ENCODE measurements around the gene TTLL6. TPM values are rescaled to one million over a fixed set of nuclear protein-coding genes. Genes with fewer than 3 reads are reported as not detected.

The TTLL6 gene
- total and polyA plus RNA-seq, 8 donors: 0.48 to 11.0 (median 1.6) TPM; not detected in 4

DNA sequence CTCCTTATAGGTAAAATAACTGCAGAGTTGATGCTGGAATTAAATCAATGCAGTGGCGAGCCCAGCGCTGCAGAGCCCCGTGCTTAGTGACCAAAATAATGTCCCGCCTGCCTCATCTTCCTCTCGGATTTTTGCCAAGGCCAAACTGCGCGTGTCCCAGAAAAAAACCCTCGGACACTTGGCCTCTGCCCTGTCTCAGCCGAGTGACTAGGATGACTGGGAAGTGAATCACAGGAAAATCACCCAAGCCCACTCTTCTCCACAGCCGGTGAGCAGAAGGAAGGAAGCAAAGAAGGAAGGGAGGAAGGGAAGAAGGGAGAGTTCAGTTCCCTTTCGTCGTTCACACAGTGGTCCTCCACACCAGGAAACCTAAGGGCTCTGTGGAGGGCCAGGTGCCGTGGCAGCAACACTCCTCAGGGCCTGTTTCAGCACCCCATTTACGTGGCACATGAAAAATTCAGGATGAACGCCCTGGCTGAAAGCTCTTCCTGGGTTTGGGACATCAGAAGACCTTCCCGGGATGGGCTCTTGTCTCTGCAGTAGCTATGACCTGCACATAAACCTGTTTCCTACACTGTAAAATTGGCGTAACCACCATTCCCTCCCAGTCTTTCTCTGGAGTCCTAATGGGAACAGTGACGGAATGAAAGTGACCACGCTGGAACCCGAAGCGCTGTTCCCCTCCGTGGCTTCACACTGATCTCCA is 63.1 kb downstream of the TTLL6 start:
- H3K4me3 ChIP-seq: no peak overlapping the region
- no peak overlapping the region for H3K27ac ChIP-seq
- no peak for DNase-seq
- 19 to 27% (median 23%) methylated on average over 21 to 22 of the region's 22 CpGs for WGBS, 5 donors
- TF ChIP-seq CTCF (IDR thresholded peaks at IDR 0.05) (no peak), POLR2AphosphoS5 (IDR thresholded peaks at IDR 0.05) (no peak), POLR2A (IDR thresholded peaks at IDR 0.05) (no peak), EP300 (IDR thresholded peaks at IDR 0.05) (no peak)
- H3K27me3 ChIP-seq: peaks cover 49 to 100% (median 75%) of the 10 kb centered on the region in 3 donors
- no peaks in the 10 kb centered on the region for H3K9me3 ChIP-seq
- H3K4me1 ChIP-seq: peaks cover 4 to 41% (median 20%) of the 10 kb centered on the region in 4 donors
- no peaks in the 10 kb centered on the region for H3K36me3 ChIP-seq
- intact Hi-C loops (cut with DNase I; ENCODE audit: low total_unique reads): no loop called here

GRCh38 chr17:48752399-48753288 is 64.4 kb downstream of the TTLL6 start:
- WGBS, 5 donors: 6 to 12% (median 8%) methylated on average over 28 to 43 of the region's 43 CpGs
- DNase-seq: no peak
- no peaks in the 10 kb centered on the region for H3K36me3 ChIP-seq
- H3K27me3 ChIP-seq: peaks cover 51 to 100% (median 86%) of the 10 kb centered on the region in 3 donors
- peaks cover 4 to 41% (median 18%) of the 10 kb centered on the region in 4 donors for H3K4me1 ChIP-seq
- TF ChIP-seq CTCF (IDR thresholded peaks at IDR 0.05) (no peak), POLR2A (IDR thresholded peaks at IDR 0.05) (no peak), EP300 (IDR thresholded peaks at IDR 0.05) (no peak), POLR2AphosphoS5 (IDR thresholded peaks at IDR 0.05) (no peak)
- peaks cover 0 to 4% (median 0%) of the 10 kb centered on the region in 4 donors for H3K9me3 ChIP-seq
- intact Hi-C loops (cut with DNase I; ENCODE audit: low total_unique reads): no loop called here
- no peak overlapping the region for H3K4me3 ChIP-seq
- H3K27ac ChIP-seq: no peak overlapping the region

DNA sequence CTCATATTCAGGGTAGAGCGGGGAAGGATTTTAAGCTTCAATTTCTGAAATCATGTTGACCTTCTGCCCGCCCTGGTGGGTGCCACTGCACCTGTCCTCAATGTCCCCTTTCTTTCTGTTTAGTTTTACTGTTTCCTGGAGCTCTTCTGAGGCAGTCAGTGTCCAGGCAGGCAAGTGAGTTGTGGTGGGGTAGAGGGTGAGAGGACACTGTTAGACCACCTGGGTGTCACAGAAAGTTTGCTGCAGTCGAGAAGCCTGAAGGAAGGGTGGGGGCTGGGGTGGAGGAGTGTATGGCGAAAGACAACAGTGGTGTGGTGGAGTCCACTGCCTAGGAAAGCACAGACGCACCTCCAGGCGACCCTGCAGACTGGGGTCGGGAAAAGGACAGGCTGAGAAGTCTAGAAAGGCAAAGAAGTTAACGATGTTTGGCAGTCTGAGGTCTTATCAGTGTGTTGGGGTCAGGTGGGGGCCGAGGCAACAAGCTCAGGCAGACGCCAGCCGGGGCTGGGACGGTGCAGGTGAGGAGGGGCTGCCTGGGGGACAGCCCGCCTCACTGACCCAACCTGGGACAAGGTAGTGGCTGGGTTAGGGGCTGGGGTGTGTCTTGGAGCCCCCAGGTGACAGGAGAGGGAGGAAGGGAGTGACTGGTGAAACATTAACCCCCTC is 65.2 kb downstream of the TTLL6 start:
- intact Hi-C loops (cut with DNase I; ENCODE audit: low total_unique reads): no loop called here
- no peak for DNase-seq
- 4 to 10% (median 9%) methylated on average over 13 of the region's 13 CpGs for WGBS, 5 donors
- peaks cover 3 to 33% (median 18%) of the 10 kb centered on the region in 4 donors for H3K4me1 ChIP-seq
- peaks cover 0 to 8% (median 0%) of the 10 kb centered on the region in 4 donors for H3K9me3 ChIP-seq
- no peak for TF ChIP-seq POLR2AphosphoS5 (IDR thresholded peaks at IDR 0.05)
- no peak for TF ChIP-seq CTCF (IDR thresholded peaks at IDR 0.05)
- no peak for TF ChIP-seq EP300 (IDR thresholded peaks at IDR 0.05)
- no peak for TF ChIP-seq POLR2A (IDR thresholded peaks at IDR 0.05)
- H3K27me3 ChIP-seq: peaks cover 58 to 100% (median 94%) of the 10 kb centered on the region in 3 donors
- no peaks in the 10 kb centered on the region for H3K36me3 ChIP-seq
- no peak overlapping the region for H3K27ac ChIP-seq
- H3K4me3 ChIP-seq: no peak overlapping the region

DNA sequence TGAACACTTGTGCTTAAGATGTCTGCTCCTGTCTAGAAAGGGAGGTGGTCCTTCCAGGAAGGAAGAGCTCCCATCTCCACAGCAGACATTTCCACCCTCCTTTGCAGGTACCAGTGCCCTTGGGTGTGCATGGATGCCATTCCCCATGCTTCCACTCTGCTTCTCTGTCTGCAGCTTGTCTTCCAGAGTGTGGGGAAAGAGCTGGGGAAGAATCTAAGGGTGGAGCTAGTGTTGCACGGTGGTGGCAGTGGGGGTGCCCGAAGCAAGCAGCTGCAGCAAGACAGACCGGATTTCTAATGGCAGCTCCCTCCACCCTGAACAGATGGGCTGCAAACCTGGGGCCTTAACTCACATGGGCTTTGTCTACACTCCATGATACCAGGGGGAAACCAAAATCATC is 65.9 kb downstream of the TTLL6 start:
- H3K27me3 ChIP-seq: peaks cover 61 to 100% (median 97%) of the 10 kb centered on the region in 3 donors
- no peaks in the 10 kb centered on the region for H3K36me3 ChIP-seq
- WGBS, 5 donors: 3 to 4% (median 4%) methylated on average over 3 of the region's 3 CpGs
- no peak for TF ChIP-seq POLR2AphosphoS5 (IDR thresholded peaks at IDR 0.05)
- no peak for TF ChIP-seq CTCF (IDR thresholded peaks at IDR 0.05)
- TF ChIP-seq POLR2A (IDR thresholded peaks at IDR 0.05): no peak
- no peak for TF ChIP-seq EP300 (IDR thresholded peaks at IDR 0.05)
- no peak overlapping the region for H3K27ac ChIP-seq
- no peak for DNase-seq
- intact Hi-C loops (cut with DNase I; ENCODE audit: low total_unique reads): no loop called here
- H3K4me1 ChIP-seq: peaks cover 0 to 28% (median 18%) of the 10 kb centered on the region in 4 donors
- peaks cover 0 to 8% (median 0%) of the 10 kb centered on the region in 4 donors for H3K9me3 ChIP-seq
- H3K4me3 ChIP-seq: no peak overlapping the region

All from stomach (tissue), 9 donors.